HepG2 (cell line): Measurements from ENCODE around the gene CERT1.

ENCODE experiments used
- AFF4 ChIP-seq: sonication (generic); formaldehyde crosslinking; IDR thresholded peaks from 2 replicates; pipeline ENCODE4 v1.4.0; 2020; ENCODE audit warnings: missing genetic modification reagents
- ARID2 ChIP-seq: sonication (generic); formaldehyde crosslinking; IDR thresholded peaks from 2 replicates; pipeline ENCODE4 v1.8.1; 2022; ENCODE audit warnings: mild to moderate bottlenecking, missing genetic modification reagents, borderline replicate concordance
- CTCF ChIP-seq: sonication (generic); formaldehyde crosslinking; IDR thresholded peaks from 2 replicates; pipeline ENCODE4 v1.5.0; 2020; ENCODE audit warnings: mild to moderate bottlenecking, missing genetic modification reagents, moderate library complexity
- EZH2 ChIP-seq: conservative IDR thresholded peaks from 2 replicates; pipeline ENCODE4 v1.6.1; 2012; ENCODE audit warnings: mild to moderate bottlenecking, low read depth, low read length, moderate library complexity
- MXI1 ChIP-seq: IDR thresholded peaks from 3 replicates; pipeline ENCODE4 v1.6.1; 2012; ENCODE audit warnings: low read depth, low read length, inconsistent platforms, borderline replicate concordance
- TGIF2 ChIP-seq: IDR thresholded peaks from 2 replicates; pipeline ENCODE4 v1.6.1; 2016; ENCODE audit warnings: control low read depth, missing compliant biosample characterization
- ZBTB2 ChIP-seq: sonication (generic); formaldehyde crosslinking; IDR thresholded peaks from 2 replicates; pipeline ENCODE4 v1.8.0; 2022; ENCODE audit warnings: low read depth, missing genetic modification reagents
- ZNF282 ChIP-seq: fragments of 450-650 bp; IDR thresholded peaks from 2 replicates; pipeline ENCODE4 v1.6.1; 2018; ENCODE audit not compliant: partially characterized antibody
- TF ChIP-seq, protein P1 (sequence below): sonication (generic); formaldehyde crosslinking; IDR thresholded peaks from 2 replicates; pipeline ENCODE4 v1.4.0; 2020; ENCODE audit warnings: missing genetic modification reagents, borderline replicate concordance

DNA sequence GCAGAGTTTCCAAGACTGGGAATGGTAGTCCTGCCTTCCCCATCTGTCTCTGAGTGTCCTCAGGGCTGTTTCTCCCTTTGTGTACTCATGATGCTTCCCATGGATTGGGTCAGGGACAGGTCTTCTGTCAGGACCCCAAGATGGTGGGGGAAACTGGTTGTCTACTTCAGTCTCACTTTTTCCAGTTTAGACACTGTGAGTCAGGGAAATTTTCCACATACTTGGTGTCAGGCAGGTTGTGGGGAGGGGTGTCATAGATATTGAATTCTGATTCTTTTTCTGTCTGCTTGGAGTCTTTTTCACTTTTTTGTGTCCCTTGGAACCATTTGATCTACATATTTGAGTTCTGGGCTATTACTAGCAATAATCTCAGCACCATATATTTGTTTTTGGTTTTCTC lies 10.6 kb upstream of the CERT1 start:
- TF ChIP-seq EZH2 (no peak), TGIF2 (CRISPR knock-in tag) (no peak), CTCF (CRISPR knock-in tag) (no peak), AFF4 (no peak), ZNF282 (no peak), ARID2 (no peak), MXI1 (no peak), ZBTB2 (CRISPR knock-in tag) (no peak)
- TF ChIP-seq, protein P1, sequence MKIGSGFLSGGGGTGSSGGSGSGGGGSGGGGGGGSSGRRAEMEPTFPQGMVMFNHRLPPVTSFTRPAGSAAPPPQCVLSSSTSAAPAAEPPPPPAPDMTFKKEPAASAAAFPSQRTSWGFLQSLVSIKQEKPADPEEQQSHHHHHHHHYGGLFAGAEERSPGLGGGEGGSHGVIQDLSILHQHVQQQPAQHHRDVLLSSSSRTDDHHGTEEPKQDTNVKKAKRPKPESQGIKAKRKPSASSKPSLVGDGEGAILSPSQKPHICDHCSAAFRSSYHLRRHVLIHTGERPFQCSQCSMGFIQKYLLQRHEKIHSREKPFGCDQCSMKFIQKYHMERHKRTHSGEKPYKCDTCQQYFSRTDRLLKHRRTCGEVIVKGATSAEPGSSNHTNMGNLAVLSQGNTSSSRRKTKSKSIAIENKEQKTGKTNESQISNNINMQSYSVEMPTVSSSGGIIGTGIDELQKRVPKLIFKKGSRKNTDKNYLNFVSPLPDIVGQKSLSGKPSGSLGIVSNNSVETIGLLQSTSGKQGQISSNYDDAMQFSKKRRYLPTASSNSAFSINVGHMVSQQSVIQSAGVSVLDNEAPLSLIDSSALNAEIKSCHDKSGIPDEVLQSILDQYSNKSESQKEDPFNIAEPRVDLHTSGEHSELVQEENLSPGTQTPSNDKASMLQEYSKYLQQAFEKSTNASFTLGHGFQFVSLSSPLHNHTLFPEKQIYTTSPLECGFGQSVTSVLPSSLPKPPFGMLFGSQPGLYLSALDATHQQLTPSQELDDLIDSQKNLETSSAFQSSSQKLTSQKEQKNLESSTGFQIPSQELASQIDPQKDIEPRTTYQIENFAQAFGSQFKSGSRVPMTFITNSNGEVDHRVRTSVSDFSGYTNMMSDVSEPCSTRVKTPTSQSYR (CRISPR knock-in tag), result no peak
